Thyroid gland (tissue), 4 donors: Measurements from ENCODE around the gene ESRP2.

ENCODE experiments used
- POLR2A ChIP-seq, 2 donors: fragments of 450-650 bp; IDR thresholded peaks; one replicate each; pipeline ENCODE4 v1.6.1; 2017; ENCODE audit warnings: antibody characterized with exemption in 2 of 2, mild to moderate bottlenecking in 2 of 2, moderate library complexity in 1 of 2
- TF ChIP-seq, protein P1 (sequence below), 6 experiments: fragments of 200-600 bp in 3 of 6; fragments of 450-650 bp in 3 of 6; sonication (generic) in 3 of 6; IDR thresholded peaks; one replicate each; pipeline ENCODE4 v1.5.1; 2016 to 2019; ENCODE audit warnings: antibody characterized with exemption in 6 of 6, mild to moderate bottlenecking in 2 of 6, inconsistent platforms in 1 of 6, moderate library complexity in 1 of 6

DNA sequence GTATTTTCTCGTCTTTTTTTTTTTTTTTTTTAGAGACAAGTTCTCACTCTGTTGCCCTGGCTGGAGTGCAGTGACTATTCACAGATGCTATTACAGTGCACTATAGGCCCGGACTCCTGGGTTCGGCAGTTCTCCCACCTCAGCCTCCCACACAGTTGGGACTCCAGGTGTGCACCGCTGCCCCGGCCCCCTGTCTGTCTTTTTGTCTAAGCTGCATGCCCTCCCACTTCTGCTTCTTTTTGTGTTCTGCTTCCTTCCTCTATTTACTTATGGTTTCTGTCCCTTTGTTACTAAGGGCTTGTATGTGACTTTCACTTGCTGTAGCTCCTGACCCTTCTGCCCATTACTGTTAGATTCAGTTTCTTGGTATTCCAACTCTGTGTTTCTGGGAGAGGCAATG, 48.9 kb upstream of the ESRP2 start:
- TF ChIP-seq, protein P1, sequence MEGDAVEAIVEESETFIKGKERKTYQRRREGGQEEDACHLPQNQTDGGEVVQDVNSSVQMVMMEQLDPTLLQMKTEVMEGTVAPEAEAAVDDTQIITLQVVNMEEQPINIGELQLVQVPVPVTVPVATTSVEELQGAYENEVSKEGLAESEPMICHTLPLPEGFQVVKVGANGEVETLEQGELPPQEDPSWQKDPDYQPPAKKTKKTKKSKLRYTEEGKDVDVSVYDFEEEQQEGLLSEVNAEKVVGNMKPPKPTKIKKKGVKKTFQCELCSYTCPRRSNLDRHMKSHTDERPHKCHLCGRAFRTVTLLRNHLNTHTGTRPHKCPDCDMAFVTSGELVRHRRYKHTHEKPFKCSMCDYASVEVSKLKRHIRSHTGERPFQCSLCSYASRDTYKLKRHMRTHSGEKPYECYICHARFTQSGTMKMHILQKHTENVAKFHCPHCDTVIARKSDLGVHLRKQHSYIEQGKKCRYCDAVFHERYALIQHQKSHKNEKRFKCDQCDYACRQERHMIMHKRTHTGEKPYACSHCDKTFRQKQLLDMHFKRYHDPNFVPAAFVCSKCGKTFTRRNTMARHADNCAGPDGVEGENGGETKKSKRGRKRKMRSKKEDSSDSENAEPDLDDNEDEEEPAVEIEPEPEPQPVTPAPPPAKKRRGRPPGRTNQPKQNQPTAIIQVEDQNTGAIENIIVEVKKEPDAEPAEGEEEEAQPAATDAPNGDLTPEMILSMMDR (IDR thresholded peaks at IDR 0.05): no peak
- no peak for TF ChIP-seq POLR2A (IDR thresholded peaks at IDR 0.05)
